GM23338 (cell line): ENCODE data around the gene CLEC4G. TPM values are rescaled to one million over a fixed set of nuclear protein-coding genes. Genes with fewer than 3 reads are reported as not detected.

ENCODE experiments used
- ATAC-seq: fragments of 200-7000 bp; cut with Tn5 transposase; 3 replicates; pipeline ENCODE4 v1.9.1; 2020
- DNase-seq: peaks from one replicate; pipeline ENCODE4 v3.0.0-alpha.2; 2015; ENCODE audit warnings: low spot score
- H2AFZ ChIP-seq: fragments of 200-600 bp; sonication (generic); 2 replicates; pipeline ENCODE4 v1.8.0; 2016; ENCODE audit warnings: antibody characterized with exemption, mild to moderate bottlenecking, moderate library complexity
- H3F3A ChIP-seq: fragments of 200-600 bp; sonication (generic); replicated peaks from 2 replicates; pipeline ENCODE4 v1.8.0; 2017; ENCODE audit warnings: antibody characterized with exemption, mixed run types, low read depth
- H3K27ac ChIP-seq: fragments of 200-600 bp; sonication (generic); 2 replicates; pipeline ENCODE4 v1.6.1; 2016; ENCODE audit warnings: low read depth
- H3K27me3 ChIP-seq: fragments of 200-600 bp; sonication (generic); 2 replicates; pipeline ENCODE4 v1.8.0; 2016; ENCODE audit warnings: mild to moderate bottlenecking, mixed run types, moderate library complexity; ENCODE audit not compliant: insufficient read depth
- H3K36me3 ChIP-seq: fragments of 200-600 bp; sonication (generic); 2 replicates; pipeline ENCODE4 v1.8.0; 2016; ENCODE audit warnings: mild to moderate bottlenecking; ENCODE audit not compliant: insufficient read depth
- H3K4me1 ChIP-seq: fragments of 200-600 bp; sonication (generic); 2 replicates; pipeline ENCODE4 v1.8.0; 2016; ENCODE audit warnings: mild to moderate bottlenecking, moderate library complexity; ENCODE audit not compliant: insufficient read depth
- H3K4me2 ChIP-seq: fragments of 200-600 bp; sonication (generic); 2 replicates; pipeline ENCODE4 v1.7.1; 2017; ENCODE audit warnings: mixed run types
- H3K4me3 ChIP-seq: fragments of 200-600 bp; sonication (generic); 2 replicates; pipeline ENCODE4 v1.6.1; 2016; ENCODE audit warnings: mixed run types
- H3K79me2 ChIP-seq: fragments of 200-600 bp; sonication (generic); replicated peaks from 2 replicates; pipeline ENCODE4 v1.8.0; 2017; ENCODE audit warnings: mild to moderate bottlenecking; ENCODE audit not compliant: insufficient read depth
- H3K9me2 ChIP-seq: fragments of 200-600 bp; sonication (generic); 2 replicates; pipeline ENCODE4 v1.8.0; 2017; ENCODE audit not compliant: insufficient read depth
- H4K20me1 ChIP-seq: fragments of 200-600 bp; sonication (generic); replicated peaks from 2 replicates; pipeline ENCODE4 v1.8.0; 2017; ENCODE audit warnings: mild to moderate bottlenecking; ENCODE audit not compliant: insufficient read depth
- H3K27ac Mint-ChIP-seq: 2 replicates; pipeline ENCODE4 v1.8.0; 2020; ENCODE audit warnings: inconsistent platforms, mild to moderate bottlenecking, moderate library complexity, mixed read lengths
- H3K27me3 Mint-ChIP-seq: 3 replicates; pipeline ENCODE4 v1.8.0; 2022; ENCODE audit warnings: low read depth, mild to moderate bottlenecking, moderate library complexity, mixed read lengths, inconsistent platforms; ENCODE audit not compliant: insufficient read depth, poor library complexity
- H3K36me3 Mint-ChIP-seq: 3 replicates; pipeline ENCODE4 v1.8.0; 2021; ENCODE audit warnings: low read depth, mild to moderate bottlenecking, inconsistent platforms, moderate library complexity, mixed read lengths
- H3K4me1 Mint-ChIP-seq: 3 replicates; pipeline ENCODE4 v1.8.0; 2020; ENCODE audit warnings: mild to moderate bottlenecking, inconsistent platforms, mixed read lengths
- H3K4me3 Mint-ChIP-seq: 3 replicates; pipeline ENCODE4 v1.8.0; 2021; ENCODE audit warnings: moderate library complexity, mild to moderate bottlenecking, inconsistent platforms, mixed read lengths
- H3K9me3 Mint-ChIP-seq: 3 replicates; pipeline ENCODE4 v1.8.0; 2020; ENCODE audit warnings: moderate library complexity, mild to moderate bottlenecking, inconsistent platforms, mixed read lengths
- CREB1 ChIP-seq: fragments of 250-450 bp; sonication (Bioruptor Pico); IDR thresholded peaks from 2 replicates; pipeline ENCODE4 v1.5.0; 2020; ENCODE audit warnings: low read depth, mild to moderate bottlenecking, moderate library complexity
- EZH2 ChIP-seq: fragments of 200-600 bp; sonication (generic); IDR thresholded peaks from one replicate; pipeline ENCODE4 v1.8.0; 2017; ENCODE audit warnings: antibody characterized with exemption, mild to moderate bottlenecking, low read depth; ENCODE audit not compliant: unreplicated experiment
- EZH2phosphoT487 ChIP-seq: fragments of 200-600 bp; sonication (generic); IDR thresholded peaks from one replicate; pipeline ENCODE4 v1.8.1; 2018; ENCODE audit warnings: antibody characterized with exemption; ENCODE audit not compliant: unreplicated experiment
- JUNB ChIP-seq: IDR thresholded peaks from one replicate; pipeline ENCODE4 v1.6.1; 2016; ENCODE audit warnings: antibody characterized with exemption; ENCODE audit not compliant: unreplicated experiment
- NANOG ChIP-seq: IDR thresholded peaks from 2 replicates; pipeline ENCODE4 v1.6.1; 2016; ENCODE audit warnings: antibody characterized with exemption, borderline replicate concordance
- POLR2AphosphoS5 ChIP-seq: IDR thresholded peaks from 2 replicates; pipeline ENCODE4 v1.6.1; 2016; ENCODE audit warnings: antibody characterized with exemption, low read depth
- STAT1 ChIP-seq: IDR thresholded peaks from one replicate; pipeline ENCODE4 v1.6.1; 2016; ENCODE audit warnings: antibody characterized with exemption; ENCODE audit not compliant: unreplicated experiment
- ZNF114 ChIP-seq: fragments of 250-450 bp; sonication (Bioruptor Pico); IDR thresholded peaks from 2 replicates; pipeline ENCODE4 v1.5.0; 2020; ENCODE audit warnings: mild to moderate bottlenecking, moderate library complexity
- ZNF331 ChIP-seq: fragments of 250-450 bp; sonication (Bioruptor Pico); IDR thresholded peaks from 2 replicates; pipeline ENCODE4 v1.5.0; 2020; ENCODE audit warnings: low read depth, mild to moderate bottlenecking, moderate library complexity
- polyA plus RNA-seq: library from polyadenylated mRNA; unstranded; fragments of >200 nt; fragmentation: Nextera tagmentation; extraction: Ambion mirVana; gene quantifications from 2 replicates; pipeline ENCODE4 v1.2.1, GENCODE V29; 2016
- total RNA-seq: library from RNA; depleted of rRNA; stranded (reverse); fragments of >200 nt; shearing (Covaris generic); gene quantifications from 2 replicates; pipeline ENCODE4 v1.2.3, GENCODE V29; 2014
- TF ChIP-seq, protein P1 (sequence below): IDR thresholded peaks from 2 replicates; pipeline ENCODE4 v1.6.1; 2016; ENCODE audit warnings: antibody characterized with exemption
- TF ChIP-seq, protein P2 (sequence below), 2 experiments: fragments of 200-600 bp in 1 of 2; sonication (generic) in 1 of 2; conservative IDR thresholded peaks; 2 replicates each; pipeline versions ENCODE4 v1.5.1 to v1.6.1; 2016 to 2017; ENCODE audit warnings: antibody characterized with exemption in 2 of 2, low read depth in 2 of 2, mild to moderate bottlenecking in 2 of 2, moderate library complexity in 1 of 2
- TF ChIP-seq, protein P3 (sequence below): fragments of 250-450 bp; sonication (Bioruptor Pico); IDR thresholded peaks from 2 replicates; pipeline ENCODE4 v1.5.0; 2020; ENCODE audit warnings: mild to moderate bottlenecking, moderate library complexity

CLEC4G gene
- total and polyA plus RNA-seq, 2 experiments from 2014 or later: 0.52 to 0.65 TPM

DNA sequence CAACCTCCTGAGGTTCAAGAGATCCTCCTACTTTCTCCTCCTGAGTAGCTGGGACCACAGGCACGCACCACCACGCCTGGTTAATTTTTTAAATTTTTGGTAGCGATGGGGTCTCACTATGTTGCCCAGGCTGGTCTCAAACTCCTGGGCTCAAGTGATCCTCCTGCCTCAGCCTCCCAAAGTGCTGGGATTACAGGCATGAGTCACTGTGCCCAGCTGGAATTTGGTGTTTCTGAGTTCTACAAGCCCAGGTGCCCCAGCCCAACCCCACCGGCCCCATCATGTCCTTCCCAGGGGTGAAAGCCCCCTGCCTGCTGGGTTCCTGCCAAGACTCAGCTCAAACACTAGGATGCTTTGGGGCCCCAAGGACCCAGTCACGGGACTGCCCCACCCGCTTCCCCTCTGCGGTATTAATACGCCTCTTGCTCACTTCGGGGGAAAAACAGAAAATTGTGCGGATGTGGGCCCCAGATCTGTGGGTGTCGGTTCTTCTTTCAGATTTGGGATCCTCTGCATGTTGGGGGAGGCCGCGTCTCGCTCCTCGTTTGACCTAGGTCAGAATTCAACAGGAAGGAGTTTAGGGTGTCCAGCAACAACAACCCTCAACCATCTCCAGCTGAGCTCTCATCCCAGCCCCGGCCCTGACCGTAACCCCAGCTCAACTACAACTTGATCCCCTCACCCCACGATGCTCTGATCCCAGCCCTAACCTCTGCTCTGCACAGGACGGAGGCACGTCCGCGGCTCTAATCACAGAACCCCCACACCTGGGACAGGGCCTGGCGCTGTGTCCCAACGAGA is 26.3 kb downstream of the CLEC4G start (continued):
- TF ChIP-seq EZH2phosphoT487 (no peak), ZNF114 (CRISPR knock-in tag) (no peak), ZNF331 (CRISPR knock-in tag) (no peak), CREB1 (CRISPR knock-in tag) (no peak), EZH2 (no peak), STAT1 (no peak), NANOG (no peak)
- TF ChIP-seq, protein P1, sequence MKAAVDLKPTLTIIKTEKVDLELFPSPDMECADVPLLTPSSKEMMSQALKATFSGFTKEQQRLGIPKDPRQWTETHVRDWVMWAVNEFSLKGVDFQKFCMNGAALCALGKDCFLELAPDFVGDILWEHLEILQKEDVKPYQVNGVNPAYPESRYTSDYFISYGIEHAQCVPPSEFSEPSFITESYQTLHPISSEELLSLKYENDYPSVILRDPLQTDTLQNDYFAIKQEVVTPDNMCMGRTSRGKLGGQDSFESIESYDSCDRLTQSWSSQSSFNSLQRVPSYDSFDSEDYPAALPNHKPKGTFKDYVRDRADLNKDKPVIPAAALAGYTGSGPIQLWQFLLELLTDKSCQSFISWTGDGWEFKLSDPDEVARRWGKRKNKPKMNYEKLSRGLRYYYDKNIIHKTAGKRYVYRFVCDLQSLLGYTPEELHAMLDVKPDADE: no peak

DNA sequence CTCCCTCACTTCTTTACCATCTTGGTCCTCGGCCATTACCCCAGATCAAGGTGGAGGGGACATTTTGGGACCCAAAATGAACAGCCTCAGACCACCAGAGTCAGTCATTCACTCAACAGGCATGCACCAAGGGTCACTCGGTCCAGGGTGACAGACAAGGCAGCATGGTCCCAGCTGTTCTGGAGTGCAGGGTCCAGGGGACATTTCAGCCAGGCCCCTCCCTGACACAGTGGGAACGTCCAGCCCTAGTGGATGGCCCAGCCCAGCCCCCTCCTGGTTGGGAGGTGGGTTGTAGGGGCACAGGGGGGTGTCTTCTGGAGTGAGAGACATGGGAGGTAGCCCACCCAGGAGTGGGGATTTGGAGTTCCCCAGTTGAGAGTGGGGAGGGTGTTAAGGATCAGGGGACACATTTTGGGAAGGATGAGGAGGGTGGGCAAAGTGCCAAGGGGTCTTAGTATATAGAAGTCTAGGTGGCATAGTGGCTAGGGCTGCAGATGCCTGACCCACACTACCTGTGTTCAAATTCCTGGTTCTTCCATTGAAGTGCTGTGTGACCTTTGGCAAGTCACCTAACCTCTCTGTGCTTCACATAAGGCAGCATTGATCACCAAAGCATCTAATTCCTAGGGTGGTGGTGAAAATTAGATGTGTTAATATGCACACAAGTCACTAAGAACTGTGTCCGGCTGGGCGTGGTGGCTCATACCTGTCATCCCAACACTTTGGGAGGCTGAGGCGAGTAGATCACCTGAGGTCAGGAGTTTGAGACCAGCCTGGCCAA is 27.4 kb downstream of the CLEC4G start:
- no peak for ATAC-seq
- Histone ChIP-seq H3F3A (no peaks in the 10 kb centered on the region), H4K20me1 (no peaks in the 10 kb centered on the region), H3K4me2 (no peak overlapping the region), H3K27ac (no peak overlapping the region), H3K4me1 (no peaks in the 10 kb centered on the region), H2AFZ (no peak overlapping the region), H3K27me3 (no peaks in the 10 kb centered on the region), H3K79me2 (no peaks in the 10 kb centered on the region), H3K36me3 (no peaks in the 10 kb centered on the region), H3K9me2 (no peaks in the 10 kb centered on the region), H3K4me3 (no peak overlapping the region)
- Mint-ChIP-seq H3K4me3 (no peak overlapping the region), H3K36me3 (no peaks in the 10 kb centered on the region; the same call in 2 of the 3 replicates), H3K4me1 (no peaks in the 10 kb centered on the region), H3K9me3 (no peaks in the 10 kb centered on the region), H3K27me3 (peaks cover 10% of the 10 kb centered on the region), H3K27ac (no peak overlapping the region)
- DNase-seq: no peak
- TF ChIP-seq ZNF114 (CRISPR knock-in tag) (no peak), EZH2phosphoT487 (no peak), ZNF331 (CRISPR knock-in tag) (no peak), NANOG (no peak), POLR2AphosphoS5 (no peak), JUNB (no peak), EZH2 (no peak), STAT1 (no peak)
- TF ChIP-seq, protein P2, sequence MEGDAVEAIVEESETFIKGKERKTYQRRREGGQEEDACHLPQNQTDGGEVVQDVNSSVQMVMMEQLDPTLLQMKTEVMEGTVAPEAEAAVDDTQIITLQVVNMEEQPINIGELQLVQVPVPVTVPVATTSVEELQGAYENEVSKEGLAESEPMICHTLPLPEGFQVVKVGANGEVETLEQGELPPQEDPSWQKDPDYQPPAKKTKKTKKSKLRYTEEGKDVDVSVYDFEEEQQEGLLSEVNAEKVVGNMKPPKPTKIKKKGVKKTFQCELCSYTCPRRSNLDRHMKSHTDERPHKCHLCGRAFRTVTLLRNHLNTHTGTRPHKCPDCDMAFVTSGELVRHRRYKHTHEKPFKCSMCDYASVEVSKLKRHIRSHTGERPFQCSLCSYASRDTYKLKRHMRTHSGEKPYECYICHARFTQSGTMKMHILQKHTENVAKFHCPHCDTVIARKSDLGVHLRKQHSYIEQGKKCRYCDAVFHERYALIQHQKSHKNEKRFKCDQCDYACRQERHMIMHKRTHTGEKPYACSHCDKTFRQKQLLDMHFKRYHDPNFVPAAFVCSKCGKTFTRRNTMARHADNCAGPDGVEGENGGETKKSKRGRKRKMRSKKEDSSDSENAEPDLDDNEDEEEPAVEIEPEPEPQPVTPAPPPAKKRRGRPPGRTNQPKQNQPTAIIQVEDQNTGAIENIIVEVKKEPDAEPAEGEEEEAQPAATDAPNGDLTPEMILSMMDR (conservative IDR thresholded peaks at IDR 0.05; ENCODE audit: low read depth in 2 of 2): no peak
- TF ChIP-seq, protein P3, sequence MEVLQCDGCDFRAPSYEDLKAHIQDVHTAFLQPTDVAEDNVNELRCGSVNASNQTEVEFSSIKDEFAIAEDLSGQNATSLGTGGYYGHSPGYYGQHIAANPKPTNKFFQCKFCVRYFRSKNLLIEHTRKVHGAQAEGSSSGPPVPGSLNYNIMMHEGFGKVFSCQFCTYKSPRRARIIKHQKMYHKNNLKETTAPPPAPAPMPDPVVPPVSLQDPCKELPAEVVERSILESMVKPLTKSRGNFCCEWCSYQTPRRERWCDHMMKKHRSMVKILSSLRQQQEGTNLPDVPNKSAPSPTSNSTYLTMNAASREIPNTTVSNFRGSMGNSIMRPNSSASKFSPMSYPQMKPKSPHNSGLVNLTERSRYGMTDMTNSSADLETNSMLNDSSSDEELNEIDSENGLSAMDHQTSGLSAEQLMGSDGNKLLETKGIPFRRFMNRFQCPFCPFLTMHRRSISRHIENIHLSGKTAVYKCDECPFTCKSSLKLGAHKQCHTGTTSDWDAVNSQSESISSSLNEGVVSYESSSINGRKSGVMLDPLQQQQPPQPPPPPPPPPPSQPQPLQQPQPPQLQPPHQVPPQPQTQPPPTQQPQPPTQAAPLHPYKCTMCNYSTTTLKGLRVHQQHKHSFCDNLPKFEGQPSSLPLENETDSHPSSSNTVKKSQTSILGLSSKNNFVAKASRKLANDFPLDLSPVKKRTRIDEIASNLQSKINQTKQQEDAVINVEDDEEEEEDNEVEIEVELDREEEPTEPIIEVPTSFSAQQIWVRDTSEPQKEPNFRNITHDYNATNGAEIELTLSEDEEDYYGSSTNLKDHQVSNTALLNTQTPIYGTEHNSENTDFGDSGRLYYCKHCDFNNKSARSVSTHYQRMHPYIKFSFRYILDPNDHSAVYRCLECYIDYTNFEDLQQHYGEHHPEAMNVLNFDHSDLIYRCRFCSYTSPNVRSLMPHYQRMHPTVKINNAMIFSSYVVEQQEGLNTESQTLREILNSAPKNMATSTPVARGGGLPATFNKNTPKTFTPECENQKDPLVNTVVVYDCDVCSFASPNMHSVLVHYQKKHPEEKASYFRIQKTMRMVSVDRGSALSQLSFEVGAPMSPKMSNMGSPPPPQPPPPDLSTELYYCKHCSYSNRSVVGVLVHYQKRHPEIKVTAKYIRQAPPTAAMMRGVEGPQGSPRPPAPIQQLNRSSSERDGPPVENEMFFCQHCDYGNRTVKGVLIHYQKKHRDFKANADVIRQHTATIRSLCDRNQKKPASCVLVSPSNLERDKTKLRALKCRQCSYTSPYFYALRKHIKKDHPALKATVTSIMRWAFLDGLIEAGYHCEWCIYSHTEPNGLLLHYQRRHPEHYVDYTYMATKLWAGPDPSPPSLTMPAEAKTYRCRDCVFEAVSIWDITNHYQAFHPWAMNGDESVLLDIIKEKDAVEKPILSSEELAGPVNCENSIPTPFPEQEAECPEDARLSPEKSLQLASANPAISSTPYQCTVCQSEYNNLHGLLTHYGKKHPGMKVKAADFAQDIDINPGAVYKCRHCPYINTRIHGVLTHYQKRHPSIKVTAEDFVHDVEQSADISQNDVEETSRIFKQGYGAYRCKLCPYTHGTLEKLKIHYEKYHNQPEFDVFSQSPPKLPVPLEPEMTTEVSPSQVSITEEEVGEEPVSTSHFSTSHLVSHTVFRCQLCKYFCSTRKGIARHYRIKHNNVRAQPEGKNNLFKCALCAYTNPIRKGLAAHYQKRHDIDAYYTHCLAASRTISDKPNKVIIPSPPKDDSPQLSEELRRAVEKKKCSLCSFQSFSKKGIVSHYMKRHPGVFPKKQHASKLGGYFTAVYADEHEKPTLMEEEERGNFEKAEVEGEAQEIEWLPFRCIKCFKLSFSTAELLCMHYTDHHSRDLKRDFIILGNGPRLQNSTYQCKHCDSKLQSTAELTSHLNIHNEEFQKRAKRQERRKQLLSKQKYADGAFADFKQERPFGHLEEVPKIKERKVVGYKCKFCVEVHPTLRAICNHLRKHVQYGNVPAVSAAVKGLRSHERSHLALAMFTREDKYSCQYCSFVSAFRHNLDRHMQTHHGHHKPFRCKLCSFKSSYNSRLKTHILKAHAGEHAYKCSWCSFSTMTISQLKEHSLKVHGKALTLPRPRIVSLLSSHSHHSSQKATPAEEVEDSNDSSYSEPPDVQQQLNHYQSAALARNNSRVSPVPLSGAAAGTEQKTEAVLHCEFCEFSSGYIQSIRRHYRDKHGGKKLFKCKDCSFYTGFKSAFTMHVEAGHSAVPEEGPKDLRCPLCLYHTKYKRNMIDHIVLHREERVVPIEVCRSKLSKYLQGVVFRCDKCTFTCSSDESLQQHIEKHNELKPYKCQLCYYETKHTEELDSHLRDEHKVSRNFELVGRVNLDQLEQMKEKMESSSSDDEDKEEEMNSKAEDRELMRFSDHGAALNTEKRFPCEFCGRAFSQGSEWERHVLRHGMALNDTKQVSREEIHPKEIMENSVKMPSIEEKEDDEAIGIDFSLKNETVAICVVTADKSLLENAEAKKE (CRISPR knock-in tag): no peak
- TF ChIP-seq, protein P1: no peak
